ENCODE results near the gene HYDIN.

DNA sequence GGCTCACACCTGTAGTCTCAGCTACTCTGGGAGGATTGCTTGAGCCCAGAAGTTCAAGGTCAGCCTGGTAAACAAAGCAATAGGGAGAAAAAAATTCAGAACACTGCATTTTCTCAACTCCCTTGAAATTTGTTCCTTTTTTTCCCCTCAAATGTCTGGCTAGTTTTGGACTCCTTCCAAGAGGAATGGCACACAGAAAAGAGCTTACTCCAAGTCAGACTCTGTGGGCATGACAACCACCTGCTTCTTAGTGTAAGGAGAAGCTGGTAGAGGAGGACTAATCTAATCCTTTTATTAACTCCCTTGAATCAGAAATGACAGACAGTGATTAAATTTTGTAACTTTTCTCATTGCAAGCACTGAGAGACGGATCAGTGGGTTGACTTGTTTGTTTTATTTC is 27.9 kb upstream of the HYDIN start:
- no peak for TF ChIP-seq POLR2AphosphoS5 (IDR thresholded peaks at IDR 0.05; ENCODE audit: low read depth, low read length)
- TF ChIP-seq, protein P1, sequence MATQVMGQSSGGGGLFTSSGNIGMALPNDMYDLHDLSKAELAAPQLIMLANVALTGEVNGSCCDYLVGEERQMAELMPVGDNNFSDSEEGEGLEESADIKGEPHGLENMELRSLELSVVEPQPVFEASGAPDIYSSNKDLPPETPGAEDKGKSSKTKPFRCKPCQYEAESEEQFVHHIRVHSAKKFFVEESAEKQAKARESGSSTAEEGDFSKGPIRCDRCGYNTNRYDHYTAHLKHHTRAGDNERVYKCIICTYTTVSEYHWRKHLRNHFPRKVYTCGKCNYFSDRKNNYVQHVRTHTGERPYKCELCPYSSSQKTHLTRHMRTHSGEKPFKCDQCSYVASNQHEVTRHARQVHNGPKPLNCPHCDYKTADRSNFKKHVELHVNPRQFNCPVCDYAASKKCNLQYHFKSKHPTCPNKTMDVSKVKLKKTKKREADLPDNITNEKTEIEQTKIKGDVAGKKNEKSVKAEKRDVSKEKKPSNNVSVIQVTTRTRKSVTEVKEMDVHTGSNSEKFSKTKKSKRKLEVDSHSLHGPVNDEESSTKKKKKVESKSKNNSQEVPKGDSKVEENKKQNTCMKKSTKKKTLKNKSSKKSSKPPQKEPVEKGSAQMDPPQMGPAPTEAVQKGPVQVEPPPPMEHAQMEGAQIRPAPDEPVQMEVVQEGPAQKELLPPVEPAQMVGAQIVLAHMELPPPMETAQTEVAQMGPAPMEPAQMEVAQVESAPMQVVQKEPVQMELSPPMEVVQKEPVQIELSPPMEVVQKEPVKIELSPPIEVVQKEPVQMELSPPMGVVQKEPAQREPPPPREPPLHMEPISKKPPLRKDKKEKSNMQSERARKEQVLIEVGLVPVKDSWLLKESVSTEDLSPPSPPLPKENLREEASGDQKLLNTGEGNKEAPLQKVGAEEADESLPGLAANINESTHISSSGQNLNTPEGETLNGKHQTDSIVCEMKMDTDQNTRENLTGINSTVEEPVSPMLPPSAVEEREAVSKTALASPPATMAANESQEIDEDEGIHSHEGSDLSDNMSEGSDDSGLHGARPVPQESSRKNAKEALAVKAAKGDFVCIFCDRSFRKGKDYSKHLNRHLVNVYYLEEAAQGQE (IDR thresholded peaks at IDR 0.05; ENCODE audit: insufficient read depth in 1 of 2, low read depth in 2 of 2, low read length in 2 of 2) = no peak
- no peak for TF ChIP-seq SIN3A (IDR thresholded peaks at IDR 0.05; ENCODE audit: borderline replicate concordance, insufficient read depth, low read length)
